K562 (cell line): ENCODE measurements around the gene OTOG. TPM values are rescaled to one million over a fixed set of nuclear protein-coding genes. Genes with fewer than 3 reads are reported as not detected.

Experiments used
- ATAC-seq: fragments of 200-7000 bp; cut with Tn5 transposase; 3 replicates; pipeline ENCODE4 v1.9.1; 2020; ENCODE audit warnings: moderate library complexity
- BruUV-seq: library from RNA; stranded (reverse); fragments of 400-500 nt; replicated peaks from 2 replicates; lab custom pipeline; 2021; lab: Mats Ljungman, UMichigan
- CTCF ChIA-PET: fragments of 300-600 bp; formaldehyde crosslinking; extraction: SDS; loops from one replicate; lab custom pipeline; 2021; ENCODE audit warnings: low intra/inter-chr PET ratio; lab: Yijun Ruan, JAX
- POLR2A ChIA-PET: fragments of 300-600, 350-650 bp; sonication (Branson Sonifier 250); formaldehyde crosslinking; extraction: SDS; loops from one replicate; lab custom pipeline; 2021; ENCODE audit warnings: antibody characterized with exemption, inconsistent platforms; lab: Yijun Ruan, JAX
- DNase-seq, 4 experiments: peaks; one replicate each; pipeline versions ENCODE4 v3.0.0 to v3.0.0-alpha.2; 2011 to 2018; ENCODE audit warnings: low spot score in 3 of 4, mixed read lengths in 3 of 4; ENCODE audit errors: extremely low read depth in 1 of 4
- FAIRE-seq: peaks from 2 replicates; lab custom pipeline; 2011; peaks lifted over from hg19 to GRCh38; lab: Jason Lieb, UNC
- H2AFZ ChIP-seq: 2 replicates; pipeline ENCODE4 v1.6.0; 2011; ENCODE audit warnings: low read depth, low read length, control low read depth, inconsistent platforms
- H3K27ac ChIP-seq: fragments of 200-600 bp; 3 replicates; pipeline ENCODE4 v1.8.0; 2011; ENCODE audit warnings: low read depth, mild to moderate bottlenecking, control low read depth, inconsistent platforms, low read length, moderate library complexity, mixed read lengths; ENCODE audit errors: extremely low read depth
- H3K27me3 ChIP-seq, 2 experiments: fragments of 300-600 bp in 1 of 2; 2 replicates in 1 of 2; 3 replicates in 1 of 2; pipeline versions ENCODE4 v1.6.0 to v1.8.0; 2011; ENCODE audit warnings: inconsistent platforms in 2 of 2, low read length in 2 of 2, mild to moderate bottlenecking in 1 of 2, mixed read lengths in 1 of 2, moderate library complexity in 1 of 2; ENCODE audit not compliant: control insufficient read depth in 2 of 2, insufficient read depth in 2 of 2
- H3K36me3 ChIP-seq: fragments of 300-600 bp; 3 replicates; pipeline ENCODE4 v1.8.0; 2011; ENCODE audit warnings: mild to moderate bottlenecking, low read length, inconsistent platforms; ENCODE audit not compliant: control insufficient read depth, insufficient read depth
- H3K4me1 ChIP-seq, 2 experiments: fragments of 200-600 bp in 1 of 2; replicated peaks in 1 of 2; 2 replicates in 1 of 2; 3 replicates in 1 of 2; pipeline versions ENCODE4 v1.5.1 to v1.8.0; 2011; ENCODE audit warnings: inconsistent platforms in 2 of 2, low read length in 2 of 2, mild to moderate bottlenecking in 1 of 2, mixed read lengths in 1 of 2, moderate library complexity in 1 of 2; ENCODE audit not compliant: control insufficient read depth in 2 of 2, insufficient read depth in 2 of 2
- H3K4me2 ChIP-seq: 2 replicates; pipeline ENCODE4 v1.6.1; 2011; ENCODE audit warnings: low read length, control low read depth, inconsistent platforms, mixed read lengths; ENCODE audit not compliant: insufficient read depth
- H3K4me3 ChIP-seq: fragments of 200-600 bp; sonication (generic), shearing (Covaris generic); 2 replicates; pipeline ENCODE4 v1.5.1; 2016; ENCODE audit warnings: control low read depth, inconsistent platforms
- H3K79me2 ChIP-seq: fragments of 200-600 bp; 3 replicates; pipeline ENCODE4 v1.8.0; 2011; ENCODE audit warnings: low read length, inconsistent platforms; ENCODE audit not compliant: control insufficient read depth, insufficient read depth
- H3K9ac ChIP-seq, 2 experiments: 2 replicates each; pipeline versions ENCODE4 v1.6.0 to v1.6.1; 2011; ENCODE audit warnings: low read depth in 2 of 2, low read length in 2 of 2, control low read depth in 1 of 2, inconsistent platforms in 1 of 2, mild to moderate bottlenecking in 1 of 2, mixed read lengths in 1 of 2; ENCODE audit not compliant: insufficient read depth in 1 of 2
- H3K9me1 ChIP-seq: one replicate; pipeline ENCODE4 v1.6.0; 2011; ENCODE audit warnings: inconsistent platforms, mild to moderate bottlenecking, low read length, moderate library complexity; ENCODE audit not compliant: control insufficient read depth, insufficient read depth
- H3K9me3 ChIP-seq: replicated peaks from 2 replicates; pipeline ENCODE4 v1.5.1; 2011; ENCODE audit warnings: low read depth, low read length, inconsistent platforms; ENCODE audit not compliant: control insufficient read depth, insufficient read depth
- H4K20me1 ChIP-seq: replicated peaks from 2 replicates; pipeline ENCODE4 v1.6.1; 2011; ENCODE audit warnings: low read length, inconsistent platforms, mixed read lengths; ENCODE audit not compliant: control insufficient read depth, insufficient read depth
- CBFB ChIP-seq: sonication (generic); formaldehyde crosslinking; IDR thresholded peaks from 2 replicates; pipeline ENCODE4 v1.4.0; 2020; ENCODE audit warnings: mild to moderate bottlenecking, missing genetic modification reagents
- MECOM ChIP-seq: fragments of 250-450 bp; sonication (Bioruptor Pico); IDR thresholded peaks from 2 replicates; pipeline ENCODE4 v1.8.0; 2022; ENCODE audit warnings: inconsistent platforms
- POLR2AphosphoS2 ChIP-seq: IDR thresholded peaks from 2 replicates; pipeline ENCODE4 v1.6.1; 2012; ENCODE audit warnings: low read length, improper control_type of control experiment
- SP1 ChIP-seq: sonication (generic); formaldehyde crosslinking; IDR thresholded peaks from 2 replicates; pipeline ENCODE4 v1.8.1; 2022; ENCODE audit warnings: mild to moderate bottlenecking, missing genetic modification reagents
- TBL1XR1 ChIP-seq, 2 experiments: IDR thresholded peaks; 2 replicates each; pipeline ENCODE4 v1.6.1; 2012; ENCODE audit warnings: improper control_type of control experiment in 2 of 2, low read length in 2 of 2, mild to moderate bottlenecking in 1 of 2
- U2AF2 ChIP-seq: fragments of 200-400 bp; formaldehyde crosslinking; optimal IDR thresholded peaks from 2 replicates; pipeline ENCODE3; 2017; ENCODE audit warnings: low read depth, mild to moderate bottlenecking, low read length
- ZNF24 ChIP-seq: fragments of 450-650 bp; IDR thresholded peaks from 2 replicates; pipeline ENCODE4 v1.6.1; 2016
- ZNF79 ChIP-seq: fragments of 250-450 bp; sonication (Bioruptor Pico); IDR thresholded peaks from 2 replicates; pipeline ENCODE4 v1.4.0; 2020; ENCODE audit warnings: low read depth, mild to moderate bottlenecking, moderate library complexity
- WGBS: fragments of 100-300 bp; shearing (Covaris generic); methylation state at CpG from one replicate; pipeline ENCODE4 v1.1.6; 2016; ENCODE audit warnings: low coverage, mixed read lengths; ENCODE audit not compliant: insufficient coverage; ENCODE audit errors: missing lambda C conversion rate; 5-methylcytosine and 5-hydroxymethylcytosine counted together
- in situ Hi-C: fragments of 300-500 bp; cut with MboI; formaldehyde crosslinking; loops from 4 replicates; pipeline ENCODE4 v1.15.0; 2018; ENCODE audit warnings: inconsistent platforms, mixed read lengths
- intact Hi-C: fragments of 100-400 bp; cut with micrococcal nuclease; formaldehyde crosslinking; loops from 2 replicates; pipeline ENCODE4 v1.14.2; 2022
- polyA plus RNA-seq, 8 experiments: library from polyadenylated mRNA; depleted of rRNA in 4 of 8; stranded (reverse) in 5 of 8; unstranded in 3 of 8; fragments of >200 nt; fragmentation: Nextera tagmentation in 2 of 8; fragmentation: Illumina TruSeq in 1 of 8; extraction: Ambion mirVana in 2 of 8; extraction: Trizol in 1 of 8; gene quantifications; 2 replicates each; pipeline versions ENCODE4 v1.2.1 to v1.2.3, GENCODE V29; 2011 to 2014; ENCODE audit warnings: inconsistent platforms in 1 of 8, missing spikeins in 1 of 8
- total RNA-seq, 7 experiments: library from RNA; depleted of rRNA in 6 of 7; stranded (reverse); fragments of >200 nt in 6 of 7; fragmentation: Illumina TruSeq in 2 of 7; extraction: Trizol in 2 of 7; gene quantifications; 2 replicates each; pipeline versions ENCODE4 v1.2.1 to v1.2.3, GENCODE V29; 2011 to 2021; ENCODE audit warnings: low replicate concordance in 1 of 7
- TF ChIP-seq, protein P1 (sequence below): fragments of 200-800 bp; sonication (Bioruptor generic); IDR thresholded peaks from 2 replicates; pipeline ENCODE4 v1.6.1; 2017; ENCODE audit warnings: missing genetic modification characterization, missing compliant biosample characterization
- TF ChIP-seq, protein P2 (sequence below): fragments of 450-650 bp; IDR thresholded peaks from 2 replicates; pipeline ENCODE4 v1.6.1; 2014; ENCODE audit warnings: low read depth, mild to moderate bottlenecking, moderate library complexity, borderline replicate concordance
- TF ChIP-seq, protein P3 (sequence below): sonication (generic); formaldehyde crosslinking; IDR thresholded peaks from 2 replicates; pipeline ENCODE4 v1.8.0; 2023; ENCODE audit warnings: missing genetic modification reagents, mild to moderate bottlenecking, borderline replicate concordance
- TF ChIP-seq, protein P4 (sequence below): sonication (generic); formaldehyde crosslinking; IDR thresholded peaks from 2 replicates; pipeline ENCODE4 v1.8.1; 2022; ENCODE audit warnings: missing genetic modification reagents

OTOG gene
- total and polyA plus RNA-seq, 9 of the 15 experiments (the other 6 are each of a cell fraction or from before 2014, with no cell fraction given), result not detected

DNA sequence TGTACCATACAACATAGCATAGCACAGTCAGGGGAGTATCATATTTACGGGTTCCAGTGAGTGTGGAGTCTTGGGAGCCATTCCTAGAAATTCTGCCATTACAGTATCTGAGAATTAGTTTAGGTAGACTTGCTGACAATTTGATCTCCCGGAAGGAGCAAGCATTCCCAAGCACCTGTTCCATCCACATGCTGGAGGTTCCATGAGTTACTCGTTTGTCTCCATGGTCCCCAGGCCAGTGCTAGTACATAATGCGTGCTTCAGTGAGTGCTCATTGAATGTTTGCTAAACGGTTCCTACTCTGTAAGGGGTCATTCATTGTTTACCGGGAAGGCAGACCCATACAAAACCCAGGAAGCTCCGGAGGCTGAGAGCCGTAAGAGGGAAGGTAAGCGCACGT lies 144.9 kb downstream of the OTOG start (continued):
- TF ChIP-seq, protein P1, sequence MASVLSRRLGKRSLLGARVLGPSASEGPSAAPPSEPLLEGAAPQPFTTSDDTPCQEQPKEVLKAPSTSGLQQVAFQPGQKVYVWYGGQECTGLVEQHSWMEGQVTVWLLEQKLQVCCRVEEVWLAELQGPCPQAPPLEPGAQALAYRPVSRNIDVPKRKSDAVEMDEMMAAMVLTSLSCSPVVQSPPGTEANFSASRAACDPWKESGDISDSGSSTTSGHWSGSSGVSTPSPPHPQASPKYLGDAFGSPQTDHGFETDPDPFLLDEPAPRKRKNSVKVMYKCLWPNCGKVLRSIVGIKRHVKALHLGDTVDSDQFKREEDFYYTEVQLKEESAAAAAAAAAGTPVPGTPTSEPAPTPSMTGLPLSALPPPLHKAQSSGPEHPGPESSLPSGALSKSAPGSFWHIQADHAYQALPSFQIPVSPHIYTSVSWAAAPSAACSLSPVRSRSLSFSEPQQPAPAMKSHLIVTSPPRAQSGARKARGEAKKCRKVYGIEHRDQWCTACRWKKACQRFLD, result no peak
- TF ChIP-seq TBL1XR1 (IDR thresholded peaks at IDR 0.05; ENCODE audit: low read length in 2 of 2) (no peak), SP1 (CRISPR knock-in tag) (no peak), U2AF2 (no peak), ZNF24 (no peak), POLR2AphosphoS2 (no peak), ZNF79 (CRISPR knock-in tag) (no peak), MECOM (CRISPR knock-in tag) (no peak)
- TF ChIP-seq, protein P2, sequence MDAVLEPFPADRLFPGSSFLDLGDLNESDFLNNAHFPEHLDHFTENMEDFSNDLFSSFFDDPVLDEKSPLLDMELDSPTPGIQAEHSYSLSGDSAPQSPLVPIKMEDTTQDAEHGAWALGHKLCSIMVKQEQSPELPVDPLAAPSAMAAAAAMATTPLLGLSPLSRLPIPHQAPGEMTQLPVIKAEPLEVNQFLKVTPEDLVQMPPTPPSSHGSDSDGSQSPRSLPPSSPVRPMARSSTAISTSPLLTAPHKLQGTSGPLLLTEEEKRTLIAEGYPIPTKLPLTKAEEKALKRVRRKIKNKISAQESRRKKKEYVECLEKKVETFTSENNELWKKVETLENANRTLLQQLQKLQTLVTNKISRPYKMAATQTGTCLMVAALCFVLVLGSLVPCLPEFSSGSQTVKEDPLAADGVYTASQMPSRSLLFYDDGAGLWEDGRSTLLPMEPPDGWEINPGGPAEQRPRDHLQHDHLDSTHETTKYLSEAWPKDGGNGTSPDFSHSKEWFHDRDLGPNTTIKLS, result no peak
- TF ChIP-seq, all 486 proteins: peak for 0

DNA sequence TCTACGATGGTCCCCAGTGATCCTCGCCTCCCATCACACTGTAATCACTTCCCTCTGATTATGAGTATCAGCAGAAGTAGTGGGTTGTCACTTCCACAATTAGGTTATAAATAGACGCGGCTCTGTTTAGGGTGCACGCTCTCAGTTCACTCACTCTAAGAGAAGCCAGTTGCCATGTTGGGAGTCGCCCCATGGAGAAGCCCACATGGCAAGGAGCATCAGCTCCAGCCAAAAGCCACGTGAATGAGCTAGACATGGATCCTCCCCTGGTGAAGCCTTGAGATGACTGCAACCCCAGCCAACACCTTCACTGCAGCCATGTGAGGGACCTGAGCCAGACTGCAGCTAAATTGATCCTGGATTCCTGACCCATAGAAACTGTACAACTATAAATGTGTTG lies 145.9 kb downstream of the OTOG start:
- H3K36me3 ChIP-seq, result no peaks in the 10 kb centered on the region
- ATAC-seq (no peak), FAIRE-seq (no peak), DNase-seq (no peak)
- CTCF ChIA-PET, result no interaction called here
- H3K9me1 ChIP-seq, result no peaks in the 10 kb centered on the region
- peaks cover 0 to 8% of the 10 kb centered on the region in 2 experiments; a peak in 1 of 5 replicates for H3K4me1 ChIP-seq
- WGBS, result 2% methylated on average over 7 of the region's 7 CpGs
- no peak overlapping the region for H2AFZ ChIP-seq
- no peak overlapping the region for H3K27ac ChIP-seq
- no peak overlapping the region for H3K9ac ChIP-seq
- H3K79me2 ChIP-seq, result no peaks in the 10 kb centered on the region
- peaks cover 37 to 60% of the 10 kb centered on the region in 2 experiments for H3K27me3 ChIP-seq
- H3K4me2 ChIP-seq, result no peak overlapping the region
- in situ Hi-C loops (no loop called here), intact Hi-C loops (no loop called here)
- H3K9me3 ChIP-seq, result no peaks in the 10 kb centered on the region
- no TSS peak for BruUV-seq
- H3K4me3 ChIP-seq, result no peak overlapping the region
- H4K20me1 ChIP-seq, result no peaks in the 10 kb centered on the region
- POLR2A ChIA-PET, result interaction anchor here (0.9 kb wide), 1 partner anchor 10 kb away, joined by 7 read pairs; no protein-coding TSS in a partner anchor
- TF ChIP-seq, protein P3, sequence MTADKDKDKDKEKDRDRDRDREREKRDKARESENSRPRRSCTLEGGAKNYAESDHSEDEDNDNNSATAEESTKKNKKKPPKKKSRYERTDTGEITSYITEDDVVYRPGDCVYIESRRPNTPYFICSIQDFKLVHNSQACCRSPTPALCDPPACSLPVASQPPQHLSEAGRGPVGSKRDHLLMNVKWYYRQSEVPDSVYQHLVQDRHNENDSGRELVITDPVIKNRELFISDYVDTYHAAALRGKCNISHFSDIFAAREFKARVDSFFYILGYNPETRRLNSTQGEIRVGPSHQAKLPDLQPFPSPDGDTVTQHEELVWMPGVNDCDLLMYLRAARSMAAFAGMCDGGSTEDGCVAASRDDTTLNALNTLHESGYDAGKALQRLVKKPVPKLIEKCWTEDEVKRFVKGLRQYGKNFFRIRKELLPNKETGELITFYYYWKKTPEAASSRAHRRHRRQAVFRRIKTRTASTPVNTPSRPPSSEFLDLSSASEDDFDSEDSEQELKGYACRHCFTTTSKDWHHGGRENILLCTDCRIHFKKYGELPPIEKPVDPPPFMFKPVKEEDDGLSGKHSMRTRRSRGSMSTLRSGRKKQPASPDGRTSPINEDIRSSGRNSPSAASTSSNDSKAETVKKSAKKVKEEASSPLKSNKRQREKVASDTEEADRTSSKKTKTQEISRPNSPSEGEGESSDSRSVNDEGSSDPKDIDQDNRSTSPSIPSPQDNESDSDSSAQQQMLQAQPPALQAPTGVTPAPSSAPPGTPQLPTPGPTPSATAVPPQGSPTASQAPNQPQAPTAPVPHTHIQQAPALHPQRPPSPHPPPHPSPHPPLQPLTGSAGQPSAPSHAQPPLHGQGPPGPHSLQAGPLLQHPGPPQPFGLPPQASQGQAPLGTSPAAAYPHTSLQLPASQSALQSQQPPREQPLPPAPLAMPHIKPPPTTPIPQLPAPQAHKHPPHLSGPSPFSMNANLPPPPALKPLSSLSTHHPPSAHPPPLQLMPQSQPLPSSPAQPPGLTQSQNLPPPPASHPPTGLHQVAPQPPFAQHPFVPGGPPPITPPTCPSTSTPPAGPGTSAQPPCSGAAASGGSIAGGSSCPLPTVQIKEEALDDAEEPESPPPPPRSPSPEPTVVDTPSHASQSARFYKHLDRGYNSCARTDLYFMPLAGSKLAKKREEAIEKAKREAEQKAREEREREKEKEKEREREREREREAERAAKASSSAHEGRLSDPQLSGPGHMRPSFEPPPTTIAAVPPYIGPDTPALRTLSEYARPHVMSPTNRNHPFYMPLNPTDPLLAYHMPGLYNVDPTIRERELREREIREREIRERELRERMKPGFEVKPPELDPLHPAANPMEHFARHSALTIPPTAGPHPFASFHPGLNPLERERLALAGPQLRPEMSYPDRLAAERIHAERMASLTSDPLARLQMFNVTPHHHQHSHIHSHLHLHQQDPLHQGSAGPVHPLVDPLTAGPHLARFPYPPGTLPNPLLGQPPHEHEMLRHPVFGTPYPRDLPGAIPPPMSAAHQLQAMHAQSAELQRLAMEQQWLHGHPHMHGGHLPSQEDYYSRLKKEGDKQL (CRISPR knock-in tag), result no peak
- no peak for TF ChIP-seq CBFB (CRISPR knock-in tag)
- TF ChIP-seq, protein P4, sequence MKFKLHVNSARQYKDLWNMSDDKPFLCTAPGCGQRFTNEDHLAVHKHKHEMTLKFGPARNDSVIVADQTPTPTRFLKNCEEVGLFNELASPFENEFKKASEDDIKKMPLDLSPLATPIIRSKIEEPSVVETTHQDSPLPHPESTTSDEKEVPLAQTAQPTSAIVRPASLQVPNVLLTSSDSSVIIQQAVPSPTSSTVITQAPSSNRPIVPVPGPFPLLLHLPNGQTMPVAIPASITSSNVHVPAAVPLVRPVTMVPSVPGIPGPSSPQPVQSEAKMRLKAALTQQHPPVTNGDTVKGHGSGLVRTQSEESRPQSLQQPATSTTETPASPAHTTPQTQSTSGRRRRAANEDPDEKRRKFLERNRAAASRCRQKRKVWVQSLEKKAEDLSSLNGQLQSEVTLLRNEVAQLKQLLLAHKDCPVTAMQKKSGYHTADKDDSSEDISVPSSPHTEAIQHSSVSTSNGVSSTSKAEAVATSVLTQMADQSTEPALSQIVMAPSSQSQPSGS (CRISPR knock-in tag), result no peak
